BE2C (cell line): ENCODE data around the gene PIGA. TPM values are rescaled to one million over a fixed set of nuclear protein-coding genes. Genes with fewer than 3 reads are reported as not detected.

ENCODE experiments used
- DNase-seq: peaks from one replicate; pipeline ENCODE4 v3.0.0-alpha.2; 2020
- H3K27me3 ChIP-seq: fragments of 250-450 bp; sonication (Bioruptor Pico); 2 replicates; pipeline ENCODE4 v1.5.1; 2020; ENCODE audit warnings: mild to moderate bottlenecking
- H3K36me3 ChIP-seq: fragments of 250-450 bp; sonication (Bioruptor Pico); 2 replicates; pipeline ENCODE4 v1.5.1; 2020; ENCODE audit warnings: mild to moderate bottlenecking
- H3K4me1 ChIP-seq: fragments of 250-450 bp; sonication (Bioruptor Pico); 2 replicates; pipeline ENCODE4 v1.5.1; 2020
- H3K4me3 ChIP-seq: 2 replicates; pipeline ENCODE4 v1.5.1; 2011; ENCODE audit warnings: low read depth, low read length
- H3K9me3 ChIP-seq: fragments of 250-450 bp; sonication (Bioruptor Pico); 2 replicates; pipeline ENCODE4 v1.5.1; 2020
- polyA plus RNA-seq: library from polyadenylated mRNA; unstranded; fragments of >200 nt; gene quantifications from one replicate; pipeline ENCODE4 v1.2.1, GENCODE V29; 2012; ENCODE audit warnings: low read depth, missing spikeins; ENCODE audit not compliant: insufficient read length, insufficient read depth
- TF ChIP-seq, protein P1 (sequence below): IDR thresholded peaks from 2 replicates; pipeline ENCODE4 v1.5.1; 2012; ENCODE audit warnings: mild to moderate bottlenecking, low read depth, low read length

Gene PIGA, protein sequence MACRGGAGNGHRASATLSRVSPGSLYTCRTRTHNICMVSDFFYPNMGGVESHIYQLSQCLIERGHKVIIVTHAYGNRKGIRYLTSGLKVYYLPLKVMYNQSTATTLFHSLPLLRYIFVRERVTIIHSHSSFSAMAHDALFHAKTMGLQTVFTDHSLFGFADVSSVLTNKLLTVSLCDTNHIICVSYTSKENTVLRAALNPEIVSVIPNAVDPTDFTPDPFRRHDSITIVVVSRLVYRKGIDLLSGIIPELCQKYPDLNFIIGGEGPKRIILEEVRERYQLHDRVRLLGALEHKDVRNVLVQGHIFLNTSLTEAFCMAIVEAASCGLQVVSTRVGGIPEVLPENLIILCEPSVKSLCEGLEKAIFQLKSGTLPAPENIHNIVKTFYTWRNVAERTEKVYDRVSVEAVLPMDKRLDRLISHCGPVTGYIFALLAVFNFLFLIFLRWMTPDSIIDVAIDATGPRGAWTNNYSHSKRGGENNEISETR
- 15.3 TPM for polyA plus RNA-seq

DNA sequence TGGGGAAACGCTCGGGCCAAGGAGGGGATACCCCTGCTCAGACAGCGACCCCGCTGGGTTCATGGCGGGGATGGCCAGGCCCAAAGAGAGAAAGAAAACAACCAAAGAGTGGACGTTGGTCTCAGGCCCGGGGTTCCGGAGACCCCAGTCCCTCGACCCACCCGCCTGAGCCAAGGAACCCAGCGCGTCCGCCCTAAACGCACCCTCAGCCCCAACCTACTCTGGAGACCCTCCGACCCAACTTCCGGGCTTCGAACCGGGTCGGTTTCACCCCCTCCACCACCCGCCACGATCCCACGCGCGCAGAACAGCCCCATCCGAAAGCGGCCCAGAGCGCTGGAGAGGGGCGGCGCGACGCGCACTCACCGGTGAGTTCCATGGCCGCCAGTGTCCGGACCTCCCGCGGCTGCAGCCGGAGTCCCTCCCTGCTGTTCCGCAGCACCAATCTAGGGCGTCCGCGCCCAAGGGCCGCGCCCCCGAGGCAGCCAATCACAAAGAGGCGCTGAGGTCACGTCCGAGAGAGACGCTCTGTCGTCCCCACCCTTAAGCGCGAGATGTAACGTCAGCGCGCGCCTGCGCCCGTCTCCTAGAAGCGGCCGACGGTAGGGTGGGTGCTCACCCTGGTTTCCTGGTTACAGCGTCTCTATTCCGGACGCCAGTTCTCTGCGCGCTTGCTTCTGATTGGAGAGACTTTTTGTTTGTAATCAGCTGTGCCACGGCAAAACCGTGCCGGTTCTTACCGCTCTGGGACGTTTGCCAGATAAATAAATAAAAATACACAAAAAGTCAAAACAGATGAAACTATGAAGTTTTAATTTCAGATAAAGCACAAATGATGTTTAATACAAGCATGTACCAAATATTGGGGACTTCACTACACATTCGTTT is at the start of gene PIGA:
PIGA (minus strand) TSS at position 389 of the 888 bp plus-strand sequence. CDS start 3,593 bp downstream, outside the sequence.
- TF ChIP-seq, protein P1, sequence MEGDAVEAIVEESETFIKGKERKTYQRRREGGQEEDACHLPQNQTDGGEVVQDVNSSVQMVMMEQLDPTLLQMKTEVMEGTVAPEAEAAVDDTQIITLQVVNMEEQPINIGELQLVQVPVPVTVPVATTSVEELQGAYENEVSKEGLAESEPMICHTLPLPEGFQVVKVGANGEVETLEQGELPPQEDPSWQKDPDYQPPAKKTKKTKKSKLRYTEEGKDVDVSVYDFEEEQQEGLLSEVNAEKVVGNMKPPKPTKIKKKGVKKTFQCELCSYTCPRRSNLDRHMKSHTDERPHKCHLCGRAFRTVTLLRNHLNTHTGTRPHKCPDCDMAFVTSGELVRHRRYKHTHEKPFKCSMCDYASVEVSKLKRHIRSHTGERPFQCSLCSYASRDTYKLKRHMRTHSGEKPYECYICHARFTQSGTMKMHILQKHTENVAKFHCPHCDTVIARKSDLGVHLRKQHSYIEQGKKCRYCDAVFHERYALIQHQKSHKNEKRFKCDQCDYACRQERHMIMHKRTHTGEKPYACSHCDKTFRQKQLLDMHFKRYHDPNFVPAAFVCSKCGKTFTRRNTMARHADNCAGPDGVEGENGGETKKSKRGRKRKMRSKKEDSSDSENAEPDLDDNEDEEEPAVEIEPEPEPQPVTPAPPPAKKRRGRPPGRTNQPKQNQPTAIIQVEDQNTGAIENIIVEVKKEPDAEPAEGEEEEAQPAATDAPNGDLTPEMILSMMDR: no peak
- no peaks in the 10 kb centered on the region; the same call in 1 of the 2 replicates for H3K36me3 ChIP-seq
- no peaks in the 10 kb centered on the region for H3K27me3 ChIP-seq
- DNase-seq: peak; percentile 93
- no peaks in the 10 kb centered on the region for H3K4me1 ChIP-seq
- H3K9me3 ChIP-seq: no peaks in the 10 kb centered on the region
- peak within 1 kb of the TSS; percentile 79 for H3K4me3 ChIP-seq

DNA sequence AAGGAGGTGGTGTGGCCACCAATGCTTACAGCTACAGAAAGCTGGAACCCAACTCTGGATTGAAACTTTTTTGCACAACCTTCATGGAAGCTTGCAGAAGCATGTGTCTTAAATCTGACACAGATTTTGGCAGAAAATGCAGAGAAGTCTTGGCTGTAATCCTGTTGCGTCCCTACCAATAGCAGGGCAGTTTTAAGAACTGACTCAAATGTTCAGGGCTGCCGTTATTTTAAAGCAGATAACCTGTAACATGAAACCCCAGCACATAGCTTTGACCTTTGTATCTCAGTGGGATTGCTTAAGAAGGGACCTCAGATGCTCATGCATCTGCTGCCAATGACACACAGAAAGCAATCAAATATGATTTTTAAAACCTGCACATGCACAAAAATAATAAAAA is 49.0 kb upstream of the PIGA start, which contains the start of gene VEGFD:
VEGFD (minus strand) TSS at position 110 of the 400 bp plus-strand sequence. CDS start 467 bp downstream, outside the sequence.
- H3K36me3 ChIP-seq: no peaks in the 10 kb centered on the region
- H3K4me3 ChIP-seq: no peak within 1 kb of the TSS
- H3K27me3 ChIP-seq: no peaks in the 10 kb centered on the region
- H3K9me3 ChIP-seq: no peaks in the 10 kb centered on the region
- no peak for DNase-seq
- no peaks in the 10 kb centered on the region for H3K4me1 ChIP-seq
- TF ChIP-seq, protein P1: no peak

DNA sequence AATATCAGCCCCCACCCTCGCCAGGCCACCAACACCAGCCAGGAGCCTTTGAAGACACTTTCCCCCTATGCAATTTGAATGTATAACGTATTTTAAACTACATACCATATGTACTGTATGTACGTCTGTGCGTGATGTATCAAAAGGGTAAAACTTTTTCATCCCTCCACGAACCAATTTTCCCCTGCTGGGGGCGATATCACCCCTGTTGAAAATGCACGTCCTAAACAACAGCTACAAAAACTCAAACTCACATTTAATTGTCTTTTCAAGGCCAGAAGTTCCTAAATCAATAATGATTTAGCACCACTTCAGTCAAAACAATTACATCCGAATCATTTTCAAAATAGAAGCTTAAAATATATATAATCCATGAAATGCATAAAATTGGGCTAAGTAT is 47.5 kb upstream of the PIGA start:
- TF ChIP-seq, protein P1: peak; percentile 56
- Histone ChIP-seq H3K4me1 (no peaks in the 10 kb centered on the region), H3K36me3 (no peaks in the 10 kb centered on the region), H3K4me3 (no peak overlapping the region), H3K9me3 (no peaks in the 10 kb centered on the region), H3K27me3 (no peaks in the 10 kb centered on the region)
- peak; percentile 20 for DNase-seq

DNA sequence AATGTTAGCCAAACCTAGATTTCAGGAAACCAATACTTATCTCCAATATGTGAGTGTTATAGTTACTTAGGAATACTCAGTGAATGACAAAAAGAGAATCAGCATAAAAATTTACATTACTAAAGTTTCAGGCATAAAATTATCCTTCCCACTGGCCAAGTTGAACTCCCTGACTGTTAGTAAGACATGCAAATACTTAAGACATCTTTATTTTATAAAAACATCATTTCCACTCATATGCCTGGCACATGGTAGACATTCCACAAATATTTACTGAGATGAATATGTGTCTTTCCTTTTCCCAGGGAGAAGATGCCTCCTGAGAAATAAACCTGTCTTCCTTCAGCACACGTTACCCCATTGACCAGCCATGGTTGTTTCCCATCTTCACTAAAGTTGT is 41.6 kb upstream of the PIGA start:
- H3K36me3 ChIP-seq: no peaks in the 10 kb centered on the region
- no peaks in the 10 kb centered on the region for H3K4me1 ChIP-seq
- TF ChIP-seq, protein P1: no peak
- DNase-seq: no peak
- no peaks in the 10 kb centered on the region for H3K9me3 ChIP-seq
- no peak overlapping the region for H3K4me3 ChIP-seq
- H3K27me3 ChIP-seq: no peaks in the 10 kb centered on the region

DNA sequence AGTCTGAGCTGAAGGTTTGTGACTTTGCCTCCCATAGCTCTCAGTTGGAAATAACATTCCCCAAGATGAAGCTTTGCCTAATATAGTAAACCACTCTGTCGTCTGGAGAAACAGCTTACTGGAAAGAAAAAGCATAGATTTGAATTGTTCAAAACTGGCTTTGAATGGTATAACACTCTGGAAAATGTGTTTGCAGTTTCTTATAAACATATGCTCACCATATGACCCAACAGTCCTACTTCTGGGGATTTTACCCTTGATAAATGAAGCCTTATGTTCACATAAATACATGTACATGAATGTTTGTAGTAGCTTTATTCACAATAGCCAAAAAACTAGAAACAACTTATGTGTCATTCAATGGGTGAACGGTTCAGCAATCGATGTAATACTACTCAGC is 38.7 kb upstream of the PIGA start:
- TF ChIP-seq, protein P1: no peak
- H3K4me3 ChIP-seq: no peak overlapping the region
- DNase-seq: no peak
- H3K4me1 ChIP-seq: no peaks in the 10 kb centered on the region
- H3K36me3 ChIP-seq: no peaks in the 10 kb centered on the region
- no peaks in the 10 kb centered on the region for H3K27me3 ChIP-seq
- H3K9me3 ChIP-seq: no peaks in the 10 kb centered on the region
